Measurements from ENCODE around the gene FAM53A. TPM values are rescaled to one million over a fixed set of nuclear protein-coding genes. Genes with fewer than 3 reads are reported as not detected.

The FAM53A gene
- total and polyA plus RNA-seq, 2 of the 13 experiments (the other 11 are each of a cell fraction or from before 2014, with no cell fraction given) = 0.48 to 1.1 TPM

DNA sequence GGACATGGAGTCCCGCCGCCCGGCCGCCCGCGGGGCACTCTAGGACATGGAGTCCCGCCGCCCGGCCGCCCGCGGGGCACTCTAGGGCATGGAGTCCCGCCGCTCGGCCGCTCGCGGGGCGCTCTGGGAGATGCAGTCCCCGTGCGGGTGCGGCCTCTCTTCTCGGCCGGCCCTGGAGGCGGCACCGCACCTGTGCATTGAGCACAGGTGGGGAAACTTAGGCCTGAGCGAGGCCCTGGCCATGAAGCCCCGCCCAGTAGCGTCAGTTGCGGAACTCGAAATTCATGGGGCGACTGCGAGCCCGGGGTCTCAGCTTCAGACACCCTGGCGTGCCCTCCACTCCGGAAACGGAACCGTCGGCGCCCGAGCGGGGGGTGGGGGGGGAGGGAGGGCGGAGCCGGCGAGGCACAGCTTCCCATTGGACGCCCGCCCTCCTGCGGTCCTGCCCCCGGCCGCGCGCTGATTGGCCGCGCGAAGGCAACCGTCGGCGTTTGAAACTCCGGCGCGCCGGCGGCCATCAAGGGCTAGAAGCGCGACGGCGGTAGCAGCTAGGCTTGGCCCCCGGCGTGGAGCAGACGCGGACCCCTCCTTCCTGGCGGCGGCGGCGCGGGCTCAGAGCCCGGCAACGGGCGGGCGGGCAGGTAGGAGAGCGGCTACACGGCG, 37.0 kb upstream of the FAM53A start, which contains the start of the genes TACC3 and TMEM129:
TACC3 (plus strand) TSS at position 519 of the 663 bp plus-strand sequence. CDS start 1,901 bp downstream, outside the sequence.
TMEM129 (minus strand) TSS at position 321 of the 663 bp plus-strand sequence. CDS start 486 bp downstream, outside the sequence.
- peak; percentile 47 for FAIRE-seq
- TF ChIP-seq BORCS8-MEF2B (CRISPR knock-in tag; IDR thresholded peaks at IDR 0.05) = peak; percentile 37; the same call in 1 of the 2 replicates
- TF ChIP-seq, protein P1, sequence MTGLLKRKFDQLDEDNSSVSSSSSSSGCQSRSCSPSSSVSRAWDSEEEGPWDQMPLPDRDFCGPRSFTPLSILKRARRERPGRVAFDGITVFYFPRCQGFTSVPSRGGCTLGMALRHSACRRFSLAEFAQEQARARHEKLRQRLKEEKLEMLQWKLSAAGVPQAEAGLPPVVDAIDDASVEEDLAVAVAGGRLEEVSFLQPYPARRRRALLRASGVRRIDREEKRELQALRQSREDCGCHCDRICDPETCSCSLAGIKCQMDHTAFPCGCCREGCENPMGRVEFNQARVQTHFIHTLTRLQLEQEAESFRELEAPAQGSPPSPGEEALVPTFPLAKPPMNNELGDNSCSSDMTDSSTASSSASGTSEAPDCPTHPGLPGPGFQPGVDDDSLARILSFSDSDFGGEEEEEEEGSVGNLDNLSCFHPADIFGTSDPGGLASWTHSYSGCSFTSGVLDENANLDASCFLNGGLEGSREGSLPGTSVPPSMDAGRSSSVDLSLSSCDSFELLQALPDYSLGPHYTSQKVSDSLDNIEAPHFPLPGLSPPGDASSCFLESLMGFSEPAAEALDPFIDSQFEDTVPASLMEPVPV (CRISPR knock-in tag; IDR thresholded peaks at IDR 0.05) = no peak
- peak; percentile 78; the same call in 1 of the 2 replicates for TF ChIP-seq SMAD3 (CRISPR knock-in tag; IDR thresholded peaks at IDR 0.05)
- peak in 1 of 2 experiments; percentile 63; a peak in 2 of 4 replicates for TF ChIP-seq POLR2A (IDR thresholded peaks at IDR 0.05; ENCODE audit: insufficient read depth in 1 of 2, low read depth in 2 of 2, low read length in 2 of 2)
- no peak for TF ChIP-seq ZNF670 (CRISPR knock-in tag; IDR thresholded peaks at IDR 0.05; ENCODE audit: borderline replicate concordance)
- no peak for TF ChIP-seq NONO (IDR thresholded peaks at IDR 0.05)
- TF ChIP-seq NONO (CRISPR knock-in tag; conservative IDR thresholded peaks at IDR 0.05) = peak; percentile 67; the same call in 1 of the 2 replicates
- no peak; the same call in 1 of the 2 replicates for TF ChIP-seq ZBTB20 (CRISPR knock-in tag; IDR thresholded peaks at IDR 0.05; ENCODE audit: borderline replicate concordance, low read depth)
- TF ChIP-seq, protein P2, sequence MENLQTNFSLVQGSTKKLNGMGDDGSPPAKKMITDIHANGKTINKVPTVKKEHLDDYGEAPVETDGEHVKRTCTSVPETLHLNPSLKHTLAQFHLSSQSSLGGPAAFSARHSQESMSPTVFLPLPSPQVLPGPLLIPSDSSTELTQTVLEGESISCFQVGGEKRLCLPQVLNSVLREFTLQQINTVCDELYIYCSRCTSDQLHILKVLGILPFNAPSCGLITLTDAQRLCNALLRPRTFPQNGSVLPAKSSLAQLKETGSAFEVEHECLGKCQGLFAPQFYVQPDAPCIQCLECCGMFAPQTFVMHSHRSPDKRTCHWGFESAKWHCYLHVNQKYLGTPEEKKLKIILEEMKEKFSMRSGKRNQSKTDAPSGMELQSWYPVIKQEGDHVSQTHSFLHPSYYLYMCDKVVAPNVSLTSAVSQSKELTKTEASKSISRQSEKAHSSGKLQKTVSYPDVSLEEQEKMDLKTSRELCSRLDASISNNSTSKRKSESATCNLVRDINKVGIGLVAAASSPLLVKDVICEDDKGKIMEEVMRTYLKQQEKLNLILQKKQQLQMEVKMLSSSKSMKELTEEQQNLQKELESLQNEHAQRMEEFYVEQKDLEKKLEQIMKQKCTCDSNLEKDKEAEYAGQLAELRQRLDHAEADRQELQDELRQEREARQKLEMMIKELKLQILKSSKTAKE (CRISPR knock-in tag; IDR thresholded peaks at IDR 0.05; ENCODE audit: borderline replicate concordance) = peak; percentile 31; the same call in 1 of the 2 replicates
- TF ChIP-seq, protein P3, sequence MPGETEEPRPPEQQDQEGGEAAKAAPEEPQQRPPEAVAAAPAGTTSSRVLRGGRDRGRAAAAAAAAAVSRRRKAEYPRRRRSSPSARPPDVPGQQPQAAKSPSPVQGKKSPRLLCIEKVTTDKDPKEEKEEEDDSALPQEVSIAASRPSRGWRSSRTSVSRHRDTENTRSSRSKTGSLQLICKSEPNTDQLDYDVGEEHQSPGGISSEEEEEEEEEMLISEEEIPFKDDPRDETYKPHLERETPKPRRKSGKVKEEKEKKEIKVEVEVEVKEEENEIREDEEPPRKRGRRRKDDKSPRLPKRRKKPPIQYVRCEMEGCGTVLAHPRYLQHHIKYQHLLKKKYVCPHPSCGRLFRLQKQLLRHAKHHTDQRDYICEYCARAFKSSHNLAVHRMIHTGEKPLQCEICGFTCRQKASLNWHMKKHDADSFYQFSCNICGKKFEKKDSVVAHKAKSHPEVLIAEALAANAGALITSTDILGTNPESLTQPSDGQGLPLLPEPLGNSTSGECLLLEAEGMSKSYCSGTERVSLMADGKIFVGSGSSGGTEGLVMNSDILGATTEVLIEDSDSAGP (CRISPR knock-in tag; IDR thresholded peaks at IDR 0.05; ENCODE audit: borderline replicate concordance) = no peak
- TF ChIP-seq, protein P4, sequence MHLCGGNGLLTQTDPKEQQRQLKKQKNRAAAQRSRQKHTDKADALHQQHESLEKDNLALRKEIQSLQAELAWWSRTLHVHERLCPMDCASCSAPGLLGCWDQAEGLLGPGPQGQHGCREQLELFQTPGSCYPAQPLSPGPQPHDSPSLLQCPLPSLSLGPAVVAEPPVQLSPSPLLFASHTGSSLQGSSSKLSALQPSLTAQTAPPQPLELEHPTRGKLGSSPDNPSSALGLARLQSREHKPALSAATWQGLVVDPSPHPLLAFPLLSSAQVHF (CRISPR knock-in tag; IDR thresholded peaks at IDR 0.05) = 0 out of 2 replicates have a peak, but pooled peaks have one; percentile 32
- TF ChIP-seq HNRNPLL (IDR thresholded peaks at IDR 0.05; ENCODE audit: low read depth, low read length, poor library complexity, severe bottlenecking) = peak; percentile 94
- peak; percentile 73 for TF ChIP-seq CREM (IDR thresholded peaks at IDR 0.05)
- peak; percentile 23; the same call in 1 of the 2 replicates for TF ChIP-seq CREM (CRISPR knock-in tag; IDR thresholded peaks at IDR 0.05)
- TF ChIP-seq, protein P5, sequence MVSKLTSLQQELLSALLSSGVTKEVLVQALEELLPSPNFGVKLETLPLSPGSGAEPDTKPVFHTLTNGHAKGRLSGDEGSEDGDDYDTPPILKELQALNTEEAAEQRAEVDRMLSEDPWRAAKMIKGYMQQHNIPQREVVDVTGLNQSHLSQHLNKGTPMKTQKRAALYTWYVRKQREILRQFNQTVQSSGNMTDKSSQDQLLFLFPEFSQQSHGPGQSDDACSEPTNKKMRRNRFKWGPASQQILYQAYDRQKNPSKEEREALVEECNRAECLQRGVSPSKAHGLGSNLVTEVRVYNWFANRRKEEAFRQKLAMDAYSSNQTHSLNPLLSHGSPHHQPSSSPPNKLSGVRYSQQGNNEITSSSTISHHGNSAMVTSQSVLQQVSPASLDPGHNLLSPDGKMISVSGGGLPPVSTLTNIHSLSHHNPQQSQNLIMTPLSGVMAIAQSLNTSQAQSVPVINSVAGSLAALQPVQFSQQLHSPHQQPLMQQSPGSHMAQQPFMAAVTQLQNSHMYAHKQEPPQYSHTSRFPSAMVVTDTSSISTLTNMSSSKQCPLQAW (CRISPR knock-in tag; IDR thresholded peaks at IDR 0.05) = no peak
- peak; percentile 29; the same call in 1 of the 2 replicates for TF ChIP-seq KLF12 (CRISPR knock-in tag; IDR thresholded peaks at IDR 0.05; ENCODE audit: borderline replicate concordance)

More for the DNA sequence above, 37.0 kb upstream of the FAM53A start, which contains the start of the genes TACC3 and TMEM129:
- DNase-seq (ENCODE audit: low spot score) (peak; percentile 94), ATAC-seq (peak; percentile 84)
- Histone ChIP-seq H2AFZ (ENCODE audit: low read length) (no peak within 1 kb of the TSS), H3K9me3 (ENCODE audit: low read length) (no peaks in the 10 kb centered on the region), H3K27ac (ENCODE audit: extremely low read length, insufficient read depth, low read length) (peak within 1 kb of the TSS; percentile 87), H3K4me2 (ENCODE audit: low read depth, low read length) (peak within 1 kb of the TSS; percentile 97), H3K27me3 (ENCODE audit: control insufficient read depth in 1 of 2, insufficient read depth in 2 of 2, low read length in 2 of 2) (no peaks in the 10 kb centered on the region), H3K4me1 (ENCODE audit: insufficient read depth, low read length) (peaks cover 39% of the 10 kb centered on the region), H3K79me2 (ENCODE audit: insufficient read depth, low read length) (peaks cover 31% of the 10 kb centered on the region), H3K9ac (ENCODE audit: insufficient read depth, low read depth, low read length) (peak within 1 kb of the TSS; percentile 91), H3K36me3 (replicated peaks in 1 of 2; ENCODE audit: control insufficient read depth in 1 of 2, insufficient read depth in 2 of 2, low read length in 2 of 2) (peaks cover 4 to 22% of the 10 kb centered on the region in 2 experiments; a peak in 4 of 5 replicates), H3K4me3 (replicated peaks in 1 of 3; ENCODE audit: insufficient read depth in 1 of 3, low read depth in 2 of 3, low read length in 3 of 3) (peak within 1 kb of the TSS; percentile 86 to 94 (median 92)), H4K20me1 (ENCODE audit: insufficient read depth, low read length) (no peaks in the 10 kb centered on the region)
- POLR2A ChIA-PET = interaction anchor here (0.7 to 3.3 kb wide), 8 partner anchors 9 to 135 kb away, joined by 3 to 31 read pairs (median 4); partner anchors contain the start of genes FGFR3, LETM1 and SLBP
- in situ Hi-C loops (cut with HindIII; ENCODE audit: extremely low pct_ligation_motif_present, low pct_unique_long_range_greater_than_20kb) = no loop called here
- no TSS peak for BruUV-seq (replicated peaks)
- CTCF ChIA-PET (ENCODE audit: low intra/inter-chr PET ratio, low total read pairs) = no interaction called here
- intact Hi-C loops (cut with micrococcal nuclease; ENCODE audit: unreplicated experiment) = no loop called here
- no CpG with 5 or more reads among the region's 83 CpGs for WGBS (ENCODE audit: low lambda C conversion rate)

All from HepG2 (cell line).